Keratinocyte (primary cell): ENCODE data around the gene RAB30.

ENCODE experiments used
- CTCF ChIP-seq, 3 experiments: IDR thresholded peaks in 1 of 3; conservative IDR thresholded peaks in 1 of 3; optimal IDR thresholded peaks in 1 of 3; 2 replicates in 2 of 3; 3 replicates in 1 of 3; pipeline versions ENCODE3 to v1.5.1; 2011; ENCODE audit warnings: low read length in 3 of 3, mild to moderate bottlenecking in 3 of 3, moderate library complexity in 2 of 3, control low read depth in 1 of 3, inconsistent platforms in 1 of 3; ENCODE audit not compliant: insufficient read depth in 2 of 3; ENCODE audit errors: extremely low read depth in 1 of 3
- EZH2 ChIP-seq: IDR thresholded peaks from one replicate; pipeline ENCODE4 v1.6.1; 2012; ENCODE audit warnings: inconsistent platforms, mild to moderate bottlenecking, low read length, moderate library complexity

GRCh38 chr11:83034673-83035014 lies 37.1 kb downstream of the RAB30 start:
- TF ChIP-seq CTCF (optimal IDR thresholded peaks at IDR 0.05 in 1 of 3, IDR thresholded peaks at IDR 0.05 in 1 of 3, conservative IDR thresholded peaks at IDR 0.05 in 1 of 3; ENCODE audit: extremely low read depth in 1 of 3, insufficient read depth in 2 of 3, low read length in 3 of 3) (no peak), EZH2 (no peak)
